GM19397 (cell line): ENCODE data around the gene PMP22.
A peak's percentile ranks its signal among the peaks of the same experiment; 100 is the strongest.
"Not testable (repeated sequence)": the region's sequence is repeated elsewhere in the genome, so short reads cannot be mapped to it uniquely, and the experiment has no call there.

Source experiments
- ATAC-seq: cut with Tn5 transposase; IDR thresholded peaks from one replicate; pipeline ENCODE4 v1.9.1; 2021; ENCODE audit warnings: mild to moderate bottlenecking, moderate library complexity; ENCODE audit not compliant: unreplicated experiment

PMP22 gene

GRCh38 chr17:15257258-15257788, 7.8 kb downstream of the PMP22 start:
- ATAC-seq, result peak; percentile 65

GRCh38 chr17:15256689-15257088, 8.4 kb downstream of the PMP22 start:
- ATAC-seq, result no peak

GRCh38 chr17:15255713-15256454, 9.2 kb downstream of the PMP22 start:
- ATAC-seq, result no peak

GRCh38 chr17:15250135-15250860, 14.8 kb downstream of the PMP22 start:
- ATAC-seq, result no peak

GRCh38 chr17:15249487-15249886, 15.6 kb downstream of the PMP22 start:
- no peak for ATAC-seq

GRCh38 chr17:15247891-15248529, 17.1 kb downstream of the PMP22 start:
- no peak for ATAC-seq

GRCh38 chr17:15245054-15245453, 20.1 kb downstream of the PMP22 start:
- ATAC-seq, result no peak

- no peak for ATAC-seq
These were observed 24.5 kb downstream of the PMP22 start for GRCh38 chr17:15240644-15241043.

GRCh38 chr17:15239491-15239890, 25.6 kb downstream of the PMP22 start:
- no peak for ATAC-seq

GRCh38 chr17:15238676-15239422, 26.3 kb downstream of the PMP22 start:
- no peak for ATAC-seq

- no peak for ATAC-seq
These were observed 27.1 kb downstream of the PMP22 start for GRCh38 chr17:15238057-15238456.

GRCh38 chr17:15237106-15237425, 28.1 kb downstream of the PMP22 start:
- ATAC-seq, result no peak

GRCh38 chr17:15236281-15237105, 28.6 kb downstream of the PMP22 start:
- no peak for ATAC-seq

- no peak for ATAC-seq
These were observed 31.2 kb downstream of the PMP22 start for GRCh38 chr17:15233971-15234370.

- no peak for ATAC-seq
These were observed 31.9 kb downstream of the PMP22 start for GRCh38 chr17:15233022-15233805.

GRCh38 chr17:15232517-15232915, 32.6 kb downstream of the PMP22 start:
- no peak for ATAC-seq

GRCh38 chr17:15231851-15232516, 33.1 kb downstream of the PMP22 start:
- no peak for ATAC-seq

GRCh38 chr17:15230866-15231265, 34.3 kb downstream of the PMP22 start:
- no peak for ATAC-seq

- not testable (repeated sequence) for ATAC-seq
These were observed 43.3 kb downstream of the PMP22 start for GRCh38 chr17:15221827-15222226.
